GM21786 (cell line): ENCODE results near the gene GRIK1.

Experiments used
- ATAC-seq: cut with Tn5 transposase; IDR thresholded peaks from one replicate; pipeline ENCODE4 v1.9.1; 2021; ENCODE audit not compliant: unreplicated experiment

GRIK1 gene

DNA sequence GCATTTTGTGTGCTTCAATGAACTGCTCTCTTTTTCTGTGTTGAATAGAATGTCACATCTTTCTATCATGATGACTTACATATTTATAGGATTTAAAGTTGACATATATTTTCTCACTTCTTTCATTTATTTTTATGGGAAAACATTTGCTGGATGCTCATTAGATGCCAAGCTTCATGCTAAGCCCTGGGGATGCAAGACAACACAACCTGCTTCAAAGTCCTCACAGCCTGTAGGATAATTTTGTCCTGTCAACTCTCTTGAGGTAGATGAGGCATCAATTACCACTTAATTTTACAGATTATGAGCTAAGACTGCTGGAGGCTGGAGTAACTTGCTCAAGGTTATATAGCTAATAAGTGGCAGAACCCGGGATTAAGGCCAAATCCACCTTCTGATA lies 264.3 kb downstream of the GRIK1 start:
- no peak for ATAC-seq

DNA sequence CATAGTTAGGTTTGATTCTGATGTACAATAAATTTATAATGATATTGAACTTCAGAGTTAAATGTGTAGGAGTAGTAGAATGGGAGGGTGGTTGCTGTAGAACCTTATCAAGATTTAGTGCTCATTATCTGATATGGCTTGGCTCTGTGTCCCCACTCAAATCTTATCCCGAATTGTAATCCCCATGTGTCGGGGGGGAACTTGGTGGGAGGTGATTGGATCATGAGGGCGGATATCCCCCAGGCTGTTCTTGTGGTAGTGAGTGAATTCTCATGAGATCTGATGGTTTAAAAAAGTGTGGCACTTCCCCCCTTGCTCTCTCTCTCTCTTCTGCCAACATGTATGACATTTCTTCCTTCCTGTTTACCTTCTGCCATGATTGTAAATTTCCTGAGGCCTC lies 265.5 kb downstream of the GRIK1 start:
- ATAC-seq: no peak

DNA sequence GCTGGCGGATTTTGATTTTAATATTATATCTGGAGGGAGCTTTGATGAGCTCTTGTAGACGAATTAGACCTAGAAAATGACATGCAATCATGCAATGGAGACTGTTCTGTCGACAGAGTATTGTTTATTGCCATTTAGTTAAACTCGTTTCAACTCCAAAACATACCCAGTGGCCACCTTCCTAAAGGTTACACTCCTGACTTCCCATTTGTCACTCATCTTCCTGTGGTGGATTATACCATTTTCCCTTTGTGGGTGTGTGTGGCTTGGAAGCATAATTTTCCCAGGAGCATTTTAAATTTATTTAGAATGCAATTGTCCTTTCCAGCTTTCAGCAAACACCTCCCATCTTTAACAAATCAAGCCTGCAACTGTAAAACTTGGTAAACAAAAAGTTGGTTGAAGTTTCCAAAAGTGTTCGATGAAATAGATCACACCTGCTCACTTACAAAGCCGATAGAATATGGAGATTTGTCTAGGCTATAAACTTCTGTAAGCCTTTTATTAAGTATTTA lies 266.6 kb downstream of the GRIK1 start:
- ATAC-seq: no peak

DNA sequence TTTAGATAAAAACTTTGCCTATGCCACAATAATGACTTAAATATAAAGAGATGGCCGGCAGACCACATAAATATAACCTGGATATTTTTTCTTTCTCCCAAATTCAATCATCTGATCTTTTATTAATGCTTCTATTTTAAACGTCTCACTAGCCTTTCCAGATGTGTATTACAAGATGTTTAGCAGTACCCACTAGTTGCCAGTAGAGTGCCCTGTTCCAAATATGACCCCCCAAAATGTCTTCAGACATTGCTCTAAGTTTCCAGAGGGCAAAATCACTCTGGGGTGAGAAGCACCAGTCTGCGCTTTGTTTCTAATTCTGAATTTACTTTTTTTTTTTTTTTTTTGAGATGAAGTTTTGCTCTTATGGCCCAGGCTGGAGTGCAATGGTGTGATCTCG lies 268.1 kb downstream of the GRIK1 start:
- no peak for ATAC-seq

DNA sequence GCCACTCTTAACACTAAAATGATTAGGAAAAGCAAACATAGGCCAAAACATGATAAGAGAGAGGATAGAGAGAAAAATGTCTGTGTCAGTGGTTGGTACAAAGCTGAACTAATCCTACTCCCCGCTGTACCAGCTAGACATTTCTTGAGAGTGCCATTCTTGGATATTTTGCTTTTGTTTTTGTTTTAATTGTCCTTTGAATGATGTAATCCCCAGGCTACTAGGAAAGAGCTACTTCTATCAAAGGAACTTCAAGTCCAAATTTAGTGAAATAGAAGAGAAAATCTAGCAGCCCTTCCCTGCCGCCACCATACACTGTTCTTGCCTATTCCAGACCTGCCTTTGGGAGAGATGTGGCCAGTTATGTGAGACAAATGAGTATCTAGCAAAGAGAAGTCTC lies 269.6 kb downstream of the GRIK1 start:
- ATAC-seq: no peak

DNA sequence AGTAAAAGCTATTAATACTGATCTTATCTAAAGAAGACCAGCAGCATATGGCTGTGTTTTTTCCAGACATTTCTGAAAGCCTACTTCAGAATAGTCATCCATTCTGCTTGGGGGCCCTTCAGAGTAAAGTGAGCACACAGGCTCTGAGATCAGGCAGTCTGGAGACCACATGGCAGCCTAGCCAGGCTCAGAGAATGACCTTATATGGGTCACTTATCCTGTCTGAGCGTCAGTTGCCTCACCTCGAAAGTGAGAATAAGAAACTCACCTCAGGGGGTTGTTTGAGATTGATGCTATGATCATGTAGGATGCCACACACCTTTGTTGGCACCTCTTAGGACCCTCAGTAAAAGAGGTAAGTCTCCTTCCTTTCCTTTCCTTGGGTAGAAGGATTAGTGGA lies 270.4 kb downstream of the GRIK1 start:
- ATAC-seq: no peak

DNA sequence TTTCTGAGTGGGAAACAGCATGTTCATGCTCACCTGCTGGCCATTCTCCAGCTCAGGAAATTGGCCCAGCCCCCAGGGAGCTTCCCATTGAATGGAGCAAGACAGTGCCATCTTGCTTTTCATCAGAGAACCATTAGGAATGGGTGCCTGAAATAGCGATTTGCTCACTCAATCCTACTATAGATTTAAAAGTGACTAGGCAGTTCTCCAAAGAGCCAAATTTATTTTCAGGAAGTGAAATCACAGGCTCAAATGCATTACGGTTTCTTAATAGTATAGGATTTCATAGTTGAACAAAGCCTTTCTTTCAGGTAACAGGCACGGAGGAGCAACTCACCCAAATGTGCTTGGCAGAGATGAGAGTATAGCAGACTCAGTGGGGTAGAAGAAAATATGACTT lies 272.1 kb downstream of the GRIK1 start:
- no peak for ATAC-seq

DNA sequence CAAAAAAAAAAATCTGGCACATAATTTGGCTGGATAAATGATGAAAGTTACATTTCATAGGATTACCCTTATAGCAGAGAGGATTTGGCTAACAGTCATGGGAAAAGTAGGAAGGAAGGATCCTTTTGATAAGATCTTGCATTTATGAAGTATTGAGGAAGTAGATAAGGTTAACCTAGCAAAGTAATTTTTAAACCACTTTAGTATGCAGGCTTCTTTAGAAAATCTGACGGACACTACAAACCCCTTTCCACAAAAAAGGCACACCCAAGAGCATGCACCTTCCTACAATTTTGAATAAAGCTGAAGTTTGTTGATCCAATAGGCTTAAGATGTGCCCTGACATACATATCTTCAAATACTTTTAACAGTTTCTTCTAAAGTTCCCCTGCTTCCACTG lies 275.2 kb downstream of the GRIK1 start:
- no peak for ATAC-seq

DNA sequence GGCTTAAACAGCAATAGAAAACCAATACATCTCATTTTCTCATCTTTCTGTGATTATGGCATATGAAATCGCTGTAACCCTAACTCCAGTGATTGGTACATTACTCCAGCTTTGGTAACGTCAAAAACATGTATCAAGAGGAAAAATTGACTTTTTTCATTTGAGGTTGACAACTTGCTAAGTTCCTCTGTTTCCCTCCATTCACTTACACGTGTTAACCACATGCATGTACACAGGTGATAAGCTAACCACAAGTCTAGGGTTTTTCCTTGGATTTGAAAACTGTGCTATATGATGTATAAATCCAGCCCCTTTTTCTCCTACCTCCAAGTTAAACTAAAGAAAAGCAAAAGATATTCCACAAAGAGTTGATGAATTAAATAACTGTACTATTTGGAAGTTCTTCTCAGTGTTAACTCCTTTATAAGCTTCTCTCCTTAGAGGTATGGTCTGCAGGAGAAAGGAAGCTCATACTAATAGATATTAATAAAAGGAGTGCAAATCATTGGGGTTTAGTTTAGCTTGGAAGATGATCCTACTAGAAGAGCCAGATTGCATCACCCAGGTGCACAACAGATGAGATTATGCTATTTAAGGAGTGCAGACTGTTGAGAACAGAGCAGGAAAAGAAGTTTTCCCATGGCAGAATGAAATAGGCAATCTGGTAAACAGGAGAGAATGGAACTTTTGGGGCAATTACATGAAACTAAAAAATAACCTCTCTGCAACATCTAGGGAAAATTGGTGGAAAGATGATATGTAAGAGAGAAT lies 277.9 kb downstream of the GRIK1 start:
- ATAC-seq: no peak

DNA sequence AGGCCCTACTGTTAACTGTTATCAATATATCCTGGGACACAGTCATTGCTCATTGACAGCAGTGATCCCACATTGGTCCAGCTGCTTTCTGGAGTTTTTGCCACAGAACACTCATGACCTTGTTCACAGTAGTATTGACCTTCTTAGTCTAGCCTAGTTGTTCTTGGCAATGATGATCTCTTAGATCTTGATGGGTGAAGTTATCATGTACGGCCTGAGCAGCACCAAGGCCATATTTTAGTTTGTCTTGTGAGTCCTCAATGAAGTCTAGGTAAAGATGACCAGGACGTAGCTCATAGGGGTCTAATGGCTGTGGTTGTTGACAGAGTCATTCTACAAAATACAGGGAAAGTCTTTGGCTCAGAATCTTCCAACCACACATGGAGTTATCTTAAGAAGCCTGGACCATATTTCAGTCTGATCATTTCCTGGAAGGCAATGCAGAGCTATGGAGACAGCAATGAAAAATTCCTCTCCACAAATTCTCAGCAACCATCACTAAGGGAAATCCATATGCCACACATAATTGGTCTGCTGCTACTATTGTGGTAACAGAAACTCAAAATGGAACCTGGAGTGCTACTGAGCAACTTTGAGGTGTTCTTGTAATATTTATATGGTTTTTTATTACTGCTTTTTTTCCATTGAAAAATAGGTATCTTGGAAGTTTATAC lies 279.6 kb downstream of the GRIK1 start:
- ATAC-seq: no peak

DNA sequence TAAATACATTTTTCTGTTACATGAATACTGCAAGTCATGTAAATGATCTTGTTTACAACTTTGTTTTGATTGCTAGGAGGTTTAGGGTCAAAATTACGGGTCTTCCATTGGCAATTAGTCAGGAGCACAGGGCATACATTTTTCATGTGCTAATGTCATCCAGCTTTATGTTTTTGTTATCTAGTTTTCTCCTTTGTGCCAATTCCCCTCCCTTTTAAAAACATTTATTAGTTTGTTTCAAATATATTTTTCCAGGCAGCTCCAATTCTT lies 280.9 kb downstream of the GRIK1 start:
- ATAC-seq: no peak

DNA sequence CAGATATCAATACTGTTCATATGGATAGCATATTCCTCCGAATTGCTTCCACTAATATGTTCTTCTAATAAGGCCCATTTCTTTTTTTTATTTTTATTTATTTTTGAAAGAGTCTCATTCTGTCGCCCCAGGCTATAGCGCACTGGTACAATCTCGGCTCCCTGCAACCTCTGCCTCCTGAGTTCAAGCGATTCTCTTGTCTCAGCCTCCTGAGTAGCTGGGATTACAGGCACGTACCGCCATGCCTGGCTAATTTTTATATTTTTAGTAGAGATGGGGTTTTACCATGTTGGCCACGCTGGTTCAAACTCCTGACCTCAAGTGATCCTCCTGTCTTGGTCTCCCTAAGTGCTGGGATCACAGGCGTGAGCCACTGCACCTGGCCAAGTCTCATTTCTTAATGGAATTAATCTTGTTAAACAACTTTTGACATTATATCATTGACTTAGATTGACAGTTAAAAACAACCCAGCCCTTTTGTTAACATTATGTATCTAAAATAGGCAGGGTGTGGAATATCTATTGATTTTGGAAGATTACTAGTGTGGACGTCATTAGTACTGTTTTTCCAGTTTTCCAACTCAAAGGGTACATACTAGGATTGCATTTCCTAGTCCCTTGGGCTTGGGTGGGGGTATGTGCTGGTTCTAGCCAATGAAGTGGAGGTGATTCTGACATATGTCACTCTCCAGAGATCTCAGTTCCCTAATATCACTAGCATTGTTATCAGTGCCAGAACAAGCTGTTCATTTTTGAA lies 281.4 kb downstream of the GRIK1 start:
- no peak for ATAC-seq

DNA sequence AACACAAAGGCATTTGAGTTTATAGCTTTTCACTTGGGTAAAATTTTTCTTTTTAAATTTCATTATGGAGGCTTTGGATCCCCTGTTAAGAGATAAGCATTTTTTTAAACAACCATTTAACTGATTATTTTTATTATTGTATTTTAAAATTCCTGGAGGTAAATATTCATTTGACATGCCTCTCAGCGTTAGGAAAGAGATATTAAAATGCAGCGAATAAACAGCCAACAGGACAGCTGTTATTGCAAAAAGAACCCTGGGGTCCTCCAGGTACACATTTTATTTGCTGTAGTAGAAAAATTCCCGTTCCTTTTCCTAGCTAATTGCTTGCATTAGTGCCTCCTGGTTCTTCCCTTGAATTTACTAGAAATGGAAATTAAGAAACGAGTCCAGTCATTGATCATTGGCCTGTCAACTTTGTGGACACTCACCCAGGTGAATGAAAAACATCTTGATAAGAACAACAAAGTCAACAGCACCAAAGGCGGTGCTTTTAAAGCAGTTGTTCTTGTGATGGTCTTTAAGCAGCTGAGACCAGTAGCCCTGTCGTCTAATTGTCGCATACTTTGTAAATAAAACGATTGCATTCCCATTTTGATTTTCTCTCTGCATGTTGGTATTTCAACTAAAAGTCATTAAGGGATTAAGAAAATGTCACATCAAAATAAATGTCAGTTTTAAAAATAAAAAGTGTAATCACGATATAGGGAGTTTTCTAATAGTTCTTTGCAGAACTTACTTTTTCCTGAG lies 282.4 kb downstream of the GRIK1 start:
- ATAC-seq: no peak

DNA sequence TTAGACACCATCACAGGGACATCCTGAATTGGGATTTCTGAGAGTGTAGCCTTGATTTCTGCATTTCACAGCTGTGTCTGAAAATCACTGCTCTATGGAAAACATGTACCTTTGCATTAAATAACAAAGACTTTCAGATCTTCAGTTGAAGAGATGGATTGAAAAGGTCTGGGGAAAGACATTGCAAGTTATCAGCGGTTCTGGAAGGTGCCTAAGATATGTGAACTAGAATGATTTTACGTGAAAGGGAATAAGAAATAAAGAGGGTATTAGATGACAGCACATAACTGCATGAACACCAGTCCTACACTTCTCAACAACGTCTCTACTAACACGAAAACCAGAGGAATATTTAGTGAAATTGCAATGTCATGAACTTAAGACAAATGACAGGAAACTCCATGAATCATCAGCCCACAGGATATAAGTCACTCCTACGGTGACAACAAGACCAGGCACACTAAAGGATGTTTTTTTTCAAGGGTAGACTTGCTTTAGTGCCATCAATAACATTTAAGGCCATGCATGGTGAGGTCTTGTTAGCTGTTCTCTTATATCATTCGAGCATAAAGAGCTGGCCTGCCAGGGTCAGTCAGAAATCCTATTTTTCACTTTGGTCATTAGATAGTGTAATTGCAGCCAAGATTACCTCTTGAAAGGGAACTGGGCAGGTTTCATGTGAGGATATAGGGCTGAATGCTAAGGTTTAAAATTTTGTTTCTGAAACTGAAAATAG lies 283.1 kb downstream of the GRIK1 start:
- ATAC-seq: no peak

DNA sequence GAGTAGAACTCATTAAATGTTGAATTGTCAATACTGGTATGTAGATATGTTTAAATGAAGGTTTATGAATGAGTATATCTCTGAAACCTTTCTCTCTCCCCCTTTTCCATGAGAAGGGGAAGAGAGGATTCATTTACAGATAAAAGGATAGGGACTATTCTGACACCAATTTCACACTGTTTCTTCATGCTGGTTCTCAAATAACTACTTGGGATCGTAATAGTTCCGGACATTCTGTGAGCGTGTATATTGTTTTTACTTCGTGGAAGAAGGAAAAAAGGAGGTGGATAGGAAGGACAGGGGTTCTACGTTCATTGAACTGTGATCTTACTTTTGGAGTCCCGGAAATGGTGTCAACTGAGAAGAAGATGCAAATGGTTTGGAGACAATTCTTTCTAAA lies 284.2 kb downstream of the GRIK1 start:
- ATAC-seq: no peak

DNA sequence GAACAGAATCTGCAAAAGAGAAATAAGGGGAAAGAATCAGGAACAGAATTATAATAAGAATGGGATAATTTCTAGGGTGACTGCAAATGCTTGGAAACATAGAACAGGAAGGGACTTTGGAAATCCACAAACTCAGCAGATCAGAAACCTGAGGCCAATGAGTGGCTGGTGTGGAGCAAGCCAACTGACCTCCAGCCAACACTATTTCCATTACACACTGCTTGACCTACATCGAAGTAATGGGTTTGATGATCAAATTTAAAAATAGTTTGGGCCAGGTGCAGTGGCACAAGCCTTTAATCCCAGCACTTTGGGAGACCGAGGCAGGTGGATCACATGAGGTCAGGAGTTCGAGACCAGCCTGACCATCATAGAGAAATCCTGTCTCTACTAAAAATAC lies 284.9 kb downstream of the GRIK1 start:
- no peak for ATAC-seq

DNA sequence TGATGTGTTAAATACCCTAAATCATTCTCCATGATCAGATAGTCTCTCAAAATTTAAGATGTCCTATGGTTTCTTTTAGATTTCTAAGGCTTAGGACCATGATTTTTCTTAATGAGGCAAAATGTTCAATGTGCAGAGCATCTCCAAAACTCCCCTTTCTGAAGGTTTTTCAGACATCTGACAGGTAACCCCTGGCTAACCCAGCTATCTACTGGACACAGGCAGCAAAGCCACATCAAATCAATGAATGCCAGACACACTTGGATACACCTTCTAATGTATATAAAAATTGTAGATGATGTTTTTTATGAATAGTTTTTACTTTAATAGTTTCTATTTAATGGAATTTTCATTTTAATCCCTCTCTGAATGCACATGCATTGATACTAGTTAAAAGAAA lies 285.6 kb downstream of the GRIK1 start:
- ATAC-seq: no peak

DNA sequence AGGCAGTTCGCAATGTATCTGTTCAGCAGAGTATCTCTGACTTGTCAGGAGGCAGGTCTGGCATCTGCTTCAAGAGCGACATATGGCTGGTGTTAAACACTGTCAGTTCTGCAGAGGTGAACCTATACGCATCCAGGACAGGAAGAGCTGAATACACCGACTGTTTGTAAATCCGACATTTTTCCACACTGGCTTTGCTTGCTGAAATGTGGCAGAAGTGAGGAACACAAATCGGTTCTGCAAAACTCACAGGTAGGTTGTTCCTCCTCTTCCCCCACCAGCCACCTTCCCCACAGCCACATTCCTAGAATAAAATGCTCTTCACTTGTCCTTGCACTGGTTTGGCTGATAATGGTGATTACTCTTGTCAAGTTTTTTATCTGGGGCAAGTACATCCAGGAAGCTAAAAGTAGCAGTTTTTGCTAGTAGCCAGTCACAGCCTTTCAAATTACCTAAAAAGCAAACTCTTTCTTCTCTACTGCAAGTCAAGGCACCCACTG lies 289.2 kb downstream of the GRIK1 start:
- ATAC-seq: no peak

DNA sequence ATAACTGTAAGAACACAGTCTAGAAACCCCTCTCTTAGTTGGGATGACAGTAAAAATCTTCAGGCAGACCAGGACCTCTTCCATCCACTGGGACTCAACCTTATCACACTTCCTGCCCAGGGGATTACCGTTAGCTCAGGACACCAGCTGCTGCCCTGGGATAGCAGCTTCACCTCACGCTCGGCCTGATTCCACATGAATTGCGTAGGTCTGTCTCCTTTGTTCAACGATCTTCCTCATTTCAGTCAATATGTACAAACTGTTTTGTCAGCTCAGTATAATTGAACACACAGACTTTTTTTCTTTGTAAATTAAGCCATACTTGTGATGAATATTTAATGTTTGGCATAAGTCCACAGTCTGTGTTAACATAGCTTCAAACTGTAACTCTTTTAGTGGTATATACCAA lies 290.4 kb downstream of the GRIK1 start:
- ATAC-seq: no peak

DNA sequence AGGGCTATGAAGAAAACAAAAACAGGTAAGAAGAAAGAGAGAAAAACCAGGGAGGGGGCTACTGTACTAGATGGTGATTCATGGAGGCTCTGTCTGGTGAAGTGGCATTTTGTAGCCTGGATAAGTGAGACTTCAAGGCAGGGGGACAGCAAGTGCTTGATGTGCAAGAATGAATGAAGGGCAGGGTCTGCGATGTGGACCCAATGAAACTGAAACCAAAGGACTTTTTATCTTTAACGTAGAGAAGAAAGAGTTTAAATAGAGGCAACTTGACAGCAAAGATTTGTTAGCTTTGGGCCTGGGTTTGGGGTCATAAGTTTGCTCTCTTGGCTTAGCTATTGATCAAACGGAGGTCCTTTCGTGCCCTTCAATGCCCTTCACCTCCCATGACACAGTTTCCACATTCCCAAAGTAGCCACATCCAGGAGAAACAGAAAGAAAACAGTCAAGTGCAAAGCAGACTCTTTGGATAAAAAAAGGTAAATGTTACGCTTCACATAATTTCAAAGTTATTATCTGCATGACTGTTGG lies 291.0 kb downstream of the GRIK1 start:
- ATAC-seq: no peak
